ENCODE results near the gene VPS37D. TPM values are rescaled to one million over a fixed set of nuclear protein-coding genes. Genes with fewer than 3 reads are reported as not detected.

The VPS37D gene
- polyA plus RNA-seq, 1 of the 3 experiments (the other 2 are of a cell fraction), result 7.4 TPM

DNA sequence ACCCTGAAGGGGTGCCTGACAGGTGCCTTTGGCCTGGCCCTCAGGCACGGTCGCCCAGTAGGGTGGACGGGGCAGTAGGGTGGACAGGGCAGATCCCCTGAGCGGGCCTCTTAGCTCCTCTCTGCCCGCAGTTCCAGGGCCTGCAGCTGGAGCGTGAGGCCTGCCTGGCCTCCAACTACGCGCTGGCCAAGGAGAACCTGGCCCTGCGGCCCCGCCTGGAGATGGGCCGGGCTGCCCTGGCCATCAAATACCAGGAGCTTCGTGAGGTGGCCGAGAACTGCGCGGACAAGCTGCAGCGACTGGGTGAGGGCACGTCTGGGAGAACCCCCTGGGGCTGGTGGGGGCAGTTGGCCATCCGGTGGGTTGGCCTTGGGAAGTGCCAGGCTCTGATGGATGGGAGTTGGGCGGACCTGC is 1.7 kb downstream of the VPS37D start:
- Histone ChIP-seq H3K9me2 (no peaks in the 10 kb centered on the region), H3K9me3 (no peaks in the 10 kb centered on the region), H4K20me1 (ENCODE audit: insufficient read depth) (no peaks in the 10 kb centered on the region), H3K27ac (ENCODE audit: low read depth in 2 of 2, low read length in 1 of 2) (no peak overlapping the region; a peak in 1 of 4 replicates), H2AFZ (ENCODE audit: low read depth) (no peak overlapping the region), H3K79me2 (ENCODE audit: insufficient read depth) (0 out of 2 replicates have a peak, but pooled peaks cover 4% of the 10 kb centered on the region), H3F3A (replicated peaks; ENCODE audit: insufficient read depth) (peaks cover 6% of the 10 kb centered on the region), H3K4me2 (peak overlapping the region; percentile 93), H3K36me3 (replicated peaks in 1 of 2; ENCODE audit: control insufficient read depth in 1 of 2, insufficient read depth in 2 of 2, low read length in 1 of 2) (peaks cover 0 to 2% of the 10 kb centered on the region in 2 experiments), H3K4me3 (ENCODE audit: low read depth in 2 of 2, low read length in 1 of 2) (peak overlapping the region; percentile 70 to 75; a peak in 3 of 4 replicates), H3K4me1 (ENCODE audit: control insufficient read depth in 1 of 2, insufficient read depth in 2 of 2, low read depth in 1 of 2, low read length in 1 of 2) (peaks cover 0 to 8% of the 10 kb centered on the region in 2 experiments; a peak in 1 of 4 replicates), H3K9ac (peak overlapping the region; percentile 73; the same call in 1 of the 2 replicates), H3K27me3 (ENCODE audit: insufficient read depth) (0 out of 2 replicates have a peak, but pooled peaks cover 6% of the 10 kb centered on the region)
- ChIA-PET POLR2A (interaction anchor here (1.2 to 1.6 kb wide), 3 partner anchors 56 to 91 kb away, joined by 3 to 5 read pairs (median 4); partner anchors contain the start of genes ABHD11 and TBL2), CTCF (interaction anchor here (1.0 to 7.9 kb wide), 9 partner anchors 23 to 66 kb away, joined by 3 to 125 read pairs (median 11); partner anchors contain the start of gene STX1A)
- TF ChIP-seq MXI1 (IDR thresholded peaks at IDR 0.05; ENCODE audit: low read depth, low read length) (no peak), GATA2 (CRISPR knock-in tag; IDR thresholded peaks at IDR 0.05) (no peak), USF2 (IDR thresholded peaks at IDR 0.05; ENCODE audit: borderline replicate concordance, low read depth, low read length) (no peak), SIN3A (IDR thresholded peaks at IDR 0.05; ENCODE audit: borderline replicate concordance, low read depth, low read length) (no peak), USF1 (IDR thresholded peaks at IDR 0.05; ENCODE audit: borderline replicate concordance, low read depth) (no peak), RAD21 (IDR thresholded peaks at IDR 0.05; ENCODE audit: low read length) (no peak), MAX (IDR thresholded peaks at IDR 0.05; ENCODE audit: low read depth) (no peak), RCOR1 (IDR thresholded peaks at IDR 0.05; ENCODE audit: low read length) (no peak), CTCF (IDR thresholded peaks at IDR 0.05) (no peak), CHD2 (IDR thresholded peaks at IDR 0.05; ENCODE audit: low read length, partially characterized antibody) (no peak), YY1 (IDR thresholded peaks at IDR 0.05; ENCODE audit: low read depth) (no peak), FOXJ3 (CRISPR knock-in tag; IDR thresholded peaks at IDR 0.05) (no peak), TAF1 (IDR thresholded peaks at IDR 0.05; ENCODE audit: borderline replicate concordance, low read depth, low read length) (no peak)
- 91% methylated on average over 11 of the region's 19 CpGs for whole genome bisulfite sequencing (ENCODE audit: low lambda C conversion rate)
- DNase-seq, result peak; percentile 57

Data from SK-N-SH (cell line).